ENCODE measurements around the gene SNURF. TPM values are rescaled to one million over a fixed set of nuclear protein-coding genes. Genes with fewer than 3 reads are reported as not detected.
"Not testable (repeated sequence)": the region's sequence is repeated elsewhere in the genome, so short reads cannot be mapped to it uniquely, and the experiment has no call there.

SNURF gene
- total RNA-seq, 1 donor from 2014 or later: 15.9 TPM

GRCh38 chr15:24966364-24967103, 11.7 kb downstream of the SNURF start:
- Mint-ChIP-seq H3K36me3 (ENCODE audit: low read depth) (peaks cover 66% of the 10 kb centered on the region), H3K27me3 (no peaks in the 10 kb centered on the region), H3K4me1 (no peaks in the 10 kb centered on the region), H3K4me3 (no peak overlapping the region), H3K9me3 (peaks cover 8% of the 10 kb centered on the region), H3K27ac (no peak overlapping the region)
- TF ChIP-seq, protein P1, sequence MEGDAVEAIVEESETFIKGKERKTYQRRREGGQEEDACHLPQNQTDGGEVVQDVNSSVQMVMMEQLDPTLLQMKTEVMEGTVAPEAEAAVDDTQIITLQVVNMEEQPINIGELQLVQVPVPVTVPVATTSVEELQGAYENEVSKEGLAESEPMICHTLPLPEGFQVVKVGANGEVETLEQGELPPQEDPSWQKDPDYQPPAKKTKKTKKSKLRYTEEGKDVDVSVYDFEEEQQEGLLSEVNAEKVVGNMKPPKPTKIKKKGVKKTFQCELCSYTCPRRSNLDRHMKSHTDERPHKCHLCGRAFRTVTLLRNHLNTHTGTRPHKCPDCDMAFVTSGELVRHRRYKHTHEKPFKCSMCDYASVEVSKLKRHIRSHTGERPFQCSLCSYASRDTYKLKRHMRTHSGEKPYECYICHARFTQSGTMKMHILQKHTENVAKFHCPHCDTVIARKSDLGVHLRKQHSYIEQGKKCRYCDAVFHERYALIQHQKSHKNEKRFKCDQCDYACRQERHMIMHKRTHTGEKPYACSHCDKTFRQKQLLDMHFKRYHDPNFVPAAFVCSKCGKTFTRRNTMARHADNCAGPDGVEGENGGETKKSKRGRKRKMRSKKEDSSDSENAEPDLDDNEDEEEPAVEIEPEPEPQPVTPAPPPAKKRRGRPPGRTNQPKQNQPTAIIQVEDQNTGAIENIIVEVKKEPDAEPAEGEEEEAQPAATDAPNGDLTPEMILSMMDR (IDR thresholded peaks at IDR 0.05): no peak
- DNase-seq: no peak
- intact Hi-C loops (cut with micrococcal nuclease): no loop called here
- POLR2A ChIA-PET: no interaction called here
- ATAC-seq (ENCODE audit: low read depth): no peak
- CTCF ChIA-PET: no interaction called here

DNA sequence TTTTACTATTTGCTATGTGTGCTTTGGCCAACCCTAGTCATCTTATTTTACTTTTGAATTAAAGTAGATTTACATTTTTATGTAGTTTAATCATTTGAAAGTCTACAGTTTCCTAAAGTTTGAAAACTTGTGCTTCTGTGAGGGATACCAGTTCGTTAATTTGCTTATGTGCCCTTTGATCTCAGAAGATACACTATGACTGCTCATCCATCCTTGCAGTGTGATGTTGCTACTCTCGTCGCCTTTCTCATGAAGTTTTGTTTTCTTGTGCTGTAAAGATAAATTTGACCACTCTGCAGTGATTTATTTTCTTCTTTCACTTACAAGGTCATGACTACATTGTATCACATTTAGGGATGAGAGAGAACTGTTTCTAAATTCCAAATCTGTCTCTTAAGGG, 16.3 kb downstream of the SNURF start:
- ATAC-seq (ENCODE audit: low read depth) (no peak), DNase-seq (no peak)
- no peaks in the 10 kb centered on the region for H3K4me1 Mint-ChIP-seq
- intact Hi-C loops (cut with micrococcal nuclease): no loop called here
- H3K27ac Mint-ChIP-seq: no peak overlapping the region
- no peaks in the 10 kb centered on the region for H3K27me3 Mint-ChIP-seq
- CTCF ChIA-PET: no interaction called here
- H3K36me3 Mint-ChIP-seq (ENCODE audit: low read depth): peaks cover 70% of the 10 kb centered on the region
- H3K9me3 Mint-ChIP-seq: peaks cover 21% of the 10 kb centered on the region
- TF ChIP-seq, protein P1 (IDR thresholded peaks at IDR 0.05): no peak
- H3K4me3 Mint-ChIP-seq: no peak overlapping the region
- POLR2A ChIA-PET: no interaction called here

GRCh38 chr15:24971772-24972171, 17.0 kb downstream of the SNURF start:
- H3K9me3 Mint-ChIP-seq: peaks cover 24% of the 10 kb centered on the region
- no peak for ATAC-seq (ENCODE audit: low read depth)

GRCh38 chr15:24972707-24973106, 17.9 kb downstream of the SNURF start:
- H3K27ac Mint-ChIP-seq; intact Hi-C loops (cut with micrococcal nuclease); H3K4me1 Mint-ChIP-seq; H3K27me3 Mint-ChIP-seq; H3K4me3 Mint-ChIP-seq; ATAC-seq (ENCODE audit: low read depth); CTCF ChIA-PET; DNase-seq; POLR2A ChIA-PET: not testable (repeated sequence)
- Mint-ChIP-seq H3K9me3 (peaks cover 24% of the 10 kb centered on the region), H3K36me3 (ENCODE audit: low read depth) (peaks cover 71% of the 10 kb centered on the region)

More at GRCh38 chr15:24971772-24972171, 17.0 kb downstream of the SNURF start:
- H3K36me3 Mint-ChIP-seq (ENCODE audit: low read depth): peaks cover 70% of the 10 kb centered on the region
- ChIA-PET CTCF (no interaction called here), POLR2A (no interaction called here)
- no peak overlapping the region for H3K27ac Mint-ChIP-seq
- intact Hi-C loops (cut with micrococcal nuclease): no loop called here
- H3K4me1 Mint-ChIP-seq: no peaks in the 10 kb centered on the region
- TF ChIP-seq, protein P1 (IDR thresholded peaks at IDR 0.05): no peak
- DNase-seq: no peak
- H3K27me3 Mint-ChIP-seq: no peaks in the 10 kb centered on the region
- no peak overlapping the region for H3K4me3 Mint-ChIP-seq

- no peak for ATAC-seq (ENCODE audit: low read depth)
- ChIA-PET POLR2A (no interaction called here), CTCF (no interaction called here)
- Mint-ChIP-seq H3K27me3 (no peaks in the 10 kb centered on the region), H3K4me3 (no peak overlapping the region), H3K27ac (no peak overlapping the region), H3K9me3 (peaks cover 25% of the 10 kb centered on the region), H3K4me1 (no peaks in the 10 kb centered on the region), H3K36me3 (ENCODE audit: low read depth) (peaks cover 73% of the 10 kb centered on the region)
- TF ChIP-seq, protein P1 (IDR thresholded peaks at IDR 0.05): no peak
- no peak for DNase-seq
- intact Hi-C loops (cut with micrococcal nuclease): no loop called here
Observed at GRCh38 chr15:24976932-24977331, 22.1 kb downstream of the SNURF start.

DNA sequence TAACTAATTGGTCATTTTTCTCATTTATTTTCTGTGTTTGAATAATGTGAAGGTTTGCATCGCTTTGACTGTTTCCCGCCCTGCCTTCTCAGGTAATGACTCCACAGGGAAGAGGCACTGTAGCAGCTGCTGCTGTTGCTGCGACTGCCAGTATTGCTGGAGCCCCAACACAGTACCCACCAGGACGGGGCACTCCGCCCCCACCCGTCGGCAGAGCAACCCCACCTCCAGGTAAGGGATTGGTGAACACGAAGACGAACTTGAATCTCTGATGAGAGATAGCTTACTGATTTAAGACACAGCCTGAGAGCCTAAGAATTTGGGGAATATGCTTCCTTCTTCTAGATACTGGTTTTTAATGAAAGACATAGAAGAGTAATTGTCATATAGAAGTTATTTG, 22.9 kb downstream of the SNURF start:
- Mint-ChIP-seq H3K27ac (no peak overlapping the region), H3K9me3 (peaks cover 30% of the 10 kb centered on the region), H3K4me3 (no peak overlapping the region), H3K4me1 (no peaks in the 10 kb centered on the region), H3K27me3 (no peaks in the 10 kb centered on the region), H3K36me3 (ENCODE audit: low read depth) (peaks cover 78% of the 10 kb centered on the region)
- CTCF ChIA-PET: no interaction called here
- intact Hi-C loops (cut with micrococcal nuclease): no loop called here
- POLR2A ChIA-PET: no interaction called here
- TF ChIP-seq, protein P1 (IDR thresholded peaks at IDR 0.05): no peak
- no peak for ATAC-seq (ENCODE audit: low read depth)
- DNase-seq: no peak

Data from activated B cell treated with CpG ODN at 0.5 μM for 24 hours (primary cell).